Measurements from ENCODE around the gene CDC42BPA.

DNA sequence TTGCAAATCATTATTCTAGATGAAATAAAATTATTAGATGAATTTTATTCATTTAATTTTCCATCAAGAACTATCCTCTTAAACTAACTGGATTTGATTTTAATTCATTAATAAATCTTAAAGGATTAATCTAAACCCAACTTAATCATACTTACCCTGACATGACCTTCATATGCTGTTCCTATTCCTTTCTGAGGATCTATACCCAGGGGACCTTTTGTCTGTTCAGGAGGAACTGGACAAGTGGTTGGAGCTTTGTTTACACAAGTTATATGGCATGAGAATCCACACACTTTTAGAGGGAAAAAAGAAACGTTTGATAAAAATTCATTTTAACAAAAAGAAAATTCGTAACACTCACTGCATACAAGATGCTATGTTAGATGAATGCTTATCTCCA is 283.0 kb downstream of the CDC42BPA start:
- TF ChIP-seq ISL1 (CRISPR knock-in tag; IDR thresholded peaks at IDR 0.05) (no peak), ARNTL (CRISPR knock-in tag; IDR thresholded peaks at IDR 0.05; ENCODE audit: borderline replicate concordance, low read depth) (no peak), ZNF565 (CRISPR knock-in tag; conservative IDR thresholded peaks at IDR 0.05; ENCODE audit: low read depth) (no peak)
